Type B pancreatic cell (in vitro differentiated cells): Measurements from ENCODE around the gene ZDHHC9. TPM values are rescaled to one million over a fixed set of nuclear protein-coding genes. Genes with fewer than 3 reads are reported as not detected.

Experiments
- DNase-seq: peaks from one replicate; pipeline ENCODE4 v3.0.0; 2021; ENCODE audit warnings: mixed read lengths; ENCODE audit not compliant: unreplicated experiment; ENCODE audit errors: extremely low spot score
- H3K27ac Mint-ChIP-seq: 2 replicates; pipeline ENCODE4 v1.8.0; 2021; ENCODE audit warnings: mild to moderate bottlenecking, mixed read lengths
- H3K27me3 Mint-ChIP-seq: 2 replicates; pipeline ENCODE4 v1.8.0; 2021; ENCODE audit warnings: mixed read lengths
- H3K36me3 Mint-ChIP-seq: 2 replicates; pipeline ENCODE4 v1.8.0; 2021; ENCODE audit warnings: mixed read lengths
- H3K4me1 Mint-ChIP-seq: one replicate; pipeline ENCODE4 v1.8.0; 2021; ENCODE audit warnings: mixed read lengths; ENCODE audit not compliant: unreplicated experiment
- H3K4me3 Mint-ChIP-seq: 2 replicates; pipeline ENCODE4 v1.8.0; 2021; ENCODE audit warnings: mild to moderate bottlenecking, mixed read lengths
- H3K9me3 Mint-ChIP-seq: 2 replicates; pipeline ENCODE4 v1.8.0; 2021; ENCODE audit warnings: mixed read lengths
- CTCF ChIP-seq: fragments of 200-600 bp; sonication (generic); conservative IDR thresholded peaks from 2 replicates; pipeline ENCODE4 v1.5.0; 2021; ENCODE audit warnings: antibody characterized with exemption, mild to moderate bottlenecking
- total RNA-seq: library from RNA; stranded (reverse); gene quantifications from 2 replicates; pipeline ENCODE4 v1.2.1, GENCODE V29; 2021; ENCODE audit warnings: low replicate concordance

ZDHHC9 gene
- total RNA-seq, 1 donor from 2014 or later = 35.3 TPM

- Mint-ChIP-seq H3K27me3 (no peaks in the 10 kb centered on the region), H3K4me1 (no peaks in the 10 kb centered on the region), H3K27ac (no peak overlapping the region), H3K4me3 (no peak overlapping the region), H3K9me3 (peaks cover 5% of the 10 kb centered on the region), H3K36me3 (no peaks in the 10 kb centered on the region)
- TF ChIP-seq CTCF = no peak
- no peak for DNase-seq
Measured at GRCh38 chrX:129788527-129788926, 55.2 kb downstream of the ZDHHC9 start.

GRCh38 chrX:129787336-129788055 is 56.2 kb downstream of the ZDHHC9 start:
- peaks cover 5% of the 10 kb centered on the region for H3K9me3 Mint-ChIP-seq
- H3K27ac Mint-ChIP-seq = no peak overlapping the region
- no peaks in the 10 kb centered on the region for H3K4me1 Mint-ChIP-seq
- no peaks in the 10 kb centered on the region for H3K36me3 Mint-ChIP-seq
- no peaks in the 10 kb centered on the region for H3K27me3 Mint-ChIP-seq
- TF ChIP-seq CTCF = no peak
- no peak for DNase-seq
- H3K4me3 Mint-ChIP-seq = no peak overlapping the region

GRCh38 chrX:129786210-129786651 is 57.5 kb downstream of the ZDHHC9 start:
- Mint-ChIP-seq H3K9me3 (peaks cover 5% of the 10 kb centered on the region), H3K4me3 (no peak overlapping the region), H3K4me1 (no peaks in the 10 kb centered on the region), H3K27me3 (no peaks in the 10 kb centered on the region), H3K27ac (no peak overlapping the region), H3K36me3 (no peaks in the 10 kb centered on the region)
- TF ChIP-seq CTCF = no peak
- no peak for DNase-seq

GRCh38 chrX:129785160-129785947 is 58.3 kb downstream of the ZDHHC9 start:
- peaks cover 5% of the 10 kb centered on the region for H3K9me3 Mint-ChIP-seq

DNA sequence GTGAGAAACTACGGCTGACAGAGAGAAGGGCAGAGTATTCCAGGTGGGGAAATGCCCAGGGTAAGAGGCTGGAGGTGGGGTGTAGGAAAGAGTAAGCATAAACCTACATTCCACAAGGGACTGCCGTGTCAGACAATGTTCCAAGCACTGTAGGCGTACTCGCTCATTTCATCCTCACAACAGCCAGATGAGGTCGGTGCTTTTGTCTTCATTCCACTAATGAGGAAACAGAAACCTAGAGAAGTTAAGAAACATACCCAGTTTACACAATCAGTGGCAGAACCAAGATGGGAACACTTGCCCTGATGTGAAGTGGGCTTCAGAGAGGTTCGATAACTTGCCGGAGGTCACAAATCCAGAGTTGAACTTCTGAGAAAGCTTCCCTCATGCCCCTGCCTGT is 59.3 kb downstream of the ZDHHC9 start:
- peaks cover 5% of the 10 kb centered on the region for H3K9me3 Mint-ChIP-seq
- H3K27ac Mint-ChIP-seq = no peak overlapping the region
- no peak overlapping the region for H3K4me3 Mint-ChIP-seq
- peaks cover 1% of the 10 kb centered on the region for H3K27me3 Mint-ChIP-seq
- TF ChIP-seq CTCF = no peak
- H3K4me1 Mint-ChIP-seq = no peaks in the 10 kb centered on the region
- DNase-seq = no peak
- no peaks in the 10 kb centered on the region for H3K36me3 Mint-ChIP-seq

More at GRCh38 chrX:129785160-129785947, 58.3 kb downstream of the ZDHHC9 start:
- no peak for TF ChIP-seq CTCF
- Mint-ChIP-seq H3K27me3 (no peaks in the 10 kb centered on the region), H3K4me1 (no peaks in the 10 kb centered on the region), H3K4me3 (no peak overlapping the region), H3K27ac (no peak overlapping the region), H3K36me3 (no peaks in the 10 kb centered on the region)
- no peak for DNase-seq
